CD4-positive, alpha-beta T cell treated with Interleukin-12 subunit alpha and Interleukin-12 subunit beta, for 1 hour (primary cell): ENCODE results near the gene PIP5K1B.
"Not testable (repeated sequence)": the region's sequence is repeated elsewhere in the genome, so short reads cannot be mapped to it uniquely, and the experiment has no call there.

Source experiments
- DNase-seq: peaks from one replicate; pipeline ENCODE4 v3.0.0-alpha.2; 2020

Gene PIP5K1B

GRCh38 chr9:68967800-68968199 lies 262.8 kb downstream of the PIP5K1B start:
- no peak for DNase-seq

- DNase-seq = no peak
Measured at GRCh38 chr9:68969538-68969937, 264.5 kb downstream of the PIP5K1B start.

- DNase-seq = no peak
Measured at GRCh38 chr9:68970151-68970550, 265.1 kb downstream of the PIP5K1B start.

- no peak for DNase-seq
Measured at GRCh38 chr9:68973619-68974018, 268.6 kb downstream of the PIP5K1B start.

GRCh38 chr9:68974431-68974830 lies 269.4 kb downstream of the PIP5K1B start:
- no peak for DNase-seq

GRCh38 chr9:68974901-68975300 lies 269.9 kb downstream of the PIP5K1B start:
- DNase-seq = no peak

- DNase-seq = no peak
Measured at GRCh38 chr9:68975365-68976043, 270.5 kb downstream of the PIP5K1B start.

GRCh38 chr9:68978066-68978465 lies 273.0 kb downstream of the PIP5K1B start:
- no peak for DNase-seq

- DNase-seq = no peak
Measured at GRCh38 chr9:68978501-68978900, 273.5 kb downstream of the PIP5K1B start.

- no peak for DNase-seq
Measured at GRCh38 chr9:68979538-68980314, 274.7 kb downstream of the PIP5K1B start.

GRCh38 chr9:68980341-68980914 lies 275.4 kb downstream of the PIP5K1B start:
- no peak for DNase-seq

GRCh38 chr9:68981789-68982188 lies 276.7 kb downstream of the PIP5K1B start:
- DNase-seq = no peak

GRCh38 chr9:68983008-68983411 lies 278.0 kb downstream of the PIP5K1B start:
- DNase-seq = no peak

- no peak for DNase-seq
Measured at GRCh38 chr9:68983522-68984424, 278.7 kb downstream of the PIP5K1B start.

- DNase-seq = not testable (repeated sequence)
Measured at GRCh38 chr9:68986949-68987348, 281.9 kb downstream of the PIP5K1B start.

- no peak for DNase-seq
Measured at GRCh38 chr9:68991457-68991856, 286.4 kb downstream of the PIP5K1B start.

GRCh38 chr9:68995776-68996175 lies 290.7 kb downstream of the PIP5K1B start:
- DNase-seq = no peak

- no peak for DNase-seq
Measured at GRCh38 chr9:68996462-68996861, 291.4 kb downstream of the PIP5K1B start.

GRCh38 chr9:68997666-68998065 lies 292.6 kb downstream of the PIP5K1B start:
- DNase-seq = no peak

- no peak for DNase-seq
Measured at GRCh38 chr9:68998385-68998784, 293.3 kb downstream of the PIP5K1B start.

- no peak for DNase-seq
Measured at GRCh38 chr9:68998812-68999211, 293.8 kb downstream of the PIP5K1B start.

- DNase-seq = peak; percentile 76
Measured at GRCh38 chr9:68999393-69000105, 294.5 kb downstream of the PIP5K1B start.
